Skeletal muscle cell (primary cell): Measurements from ENCODE around the gene PPP1R13B.

Source experiments
- DNase-seq: peaks from one replicate; pipeline ENCODE4 v3.0.0-alpha.2; 2010; ENCODE audit warnings: low read depth
- H3K4me3 ChIP-seq: 2 replicates; pipeline ENCODE4 v1.5.1; 2011; ENCODE audit warnings: low read depth, mild to moderate bottlenecking, control low read depth, low read length, moderate library complexity

The PPP1R13B gene

GRCh38 chr14:103882503-103883262 lies 35.3 kb upstream of the PPP1R13B start:
- no peak overlapping the region for H3K4me3 ChIP-seq

DNA sequence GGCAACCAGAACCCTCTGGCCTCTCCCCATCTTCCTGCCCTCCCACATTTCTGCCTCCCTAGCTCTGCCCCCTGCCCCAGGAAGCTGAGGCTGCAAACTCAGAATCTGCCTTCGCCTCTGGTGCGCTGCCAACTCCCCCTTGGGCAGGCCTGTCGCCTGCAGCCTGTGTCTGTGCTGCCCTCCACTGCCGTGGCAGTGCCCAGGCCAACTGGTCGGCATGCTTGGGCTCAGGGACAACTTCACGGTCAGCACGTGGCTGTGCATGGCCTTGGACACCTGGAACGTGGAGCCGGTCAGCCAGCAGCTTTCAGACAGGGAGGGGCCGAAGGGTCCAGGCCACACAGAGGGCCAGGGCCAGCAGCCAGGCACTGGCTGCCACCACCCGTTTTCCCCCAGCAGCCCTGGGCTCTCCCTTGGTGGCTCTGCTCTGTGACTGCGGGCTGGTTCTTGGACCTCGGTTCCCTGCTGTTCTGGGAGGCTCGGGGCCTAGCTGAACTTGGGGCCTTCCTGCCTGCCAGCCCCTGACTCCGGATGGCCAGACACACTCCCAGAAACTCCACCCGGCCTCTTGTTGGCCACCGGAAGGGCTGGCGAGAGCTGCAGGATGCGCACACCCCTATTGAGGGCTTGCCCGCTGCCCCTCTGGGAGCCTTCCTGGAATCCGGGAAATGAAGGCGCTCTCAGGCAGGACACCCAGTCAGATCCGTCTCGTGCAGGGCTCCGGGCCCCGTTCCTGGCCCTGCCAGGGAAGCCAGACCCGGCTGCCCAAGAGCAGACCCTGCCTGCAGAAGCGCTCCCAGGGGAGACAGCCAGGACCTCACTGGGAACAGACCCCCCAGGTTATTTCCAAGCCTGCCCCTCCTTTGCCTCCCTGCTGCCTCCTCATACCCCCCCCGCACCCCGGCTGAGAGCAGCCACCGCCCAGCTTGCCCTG lies 34.2 kb upstream of the PPP1R13B start:
- no peak overlapping the region for H3K4me3 ChIP-seq
- DNase-seq: no peak

More at GRCh38 chr14:103882503-103883262, 35.3 kb upstream of the PPP1R13B start:
- no peak for DNase-seq

- peak; percentile 54 for DNase-seq
- peak overlapping the region; percentile 21 for H3K4me3 ChIP-seq
These were observed 33.2 kb upstream of the PPP1R13B start for GRCh38 chr14:103880348-103881267.

DNA sequence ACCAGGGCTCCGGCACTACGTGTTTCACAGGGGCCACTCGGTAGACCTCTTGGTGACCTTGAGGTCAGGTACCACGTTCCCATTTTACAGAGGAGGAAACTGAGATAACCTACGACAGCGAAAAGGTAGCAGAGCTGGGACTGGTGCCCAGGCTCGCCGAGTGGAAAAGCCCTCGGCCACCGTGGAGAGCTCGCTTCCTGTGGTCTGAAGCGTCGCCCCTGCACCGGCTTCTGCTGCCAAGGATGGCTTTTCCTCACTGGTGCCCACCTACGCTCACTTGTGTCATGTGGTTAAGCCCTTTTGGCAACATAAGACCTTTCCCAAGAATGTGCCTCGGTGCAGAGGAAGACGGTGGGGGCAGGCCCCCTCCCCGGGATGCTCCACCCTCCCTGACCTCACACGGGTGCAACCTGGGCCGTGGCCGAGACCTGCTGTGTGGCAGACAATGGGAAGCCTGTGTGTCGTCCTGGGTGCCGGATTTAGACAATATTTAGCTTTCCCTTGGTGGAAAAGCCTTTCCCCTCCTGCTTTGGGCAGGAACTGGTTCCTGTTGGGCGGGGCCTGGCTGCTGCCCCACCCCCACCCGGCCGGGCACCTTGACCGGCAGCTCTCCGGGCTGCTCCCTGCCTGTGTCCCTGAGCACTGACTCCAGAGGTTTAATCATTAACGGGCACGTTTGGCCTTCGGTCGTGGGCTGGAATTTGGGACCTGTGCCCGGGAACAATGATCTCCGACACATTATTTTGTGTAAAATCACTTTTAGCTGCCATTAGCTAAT lies 32.4 kb upstream of the PPP1R13B start:
- peak overlapping the region; percentile 21 for H3K4me3 ChIP-seq
- no peak for DNase-seq

DNA sequence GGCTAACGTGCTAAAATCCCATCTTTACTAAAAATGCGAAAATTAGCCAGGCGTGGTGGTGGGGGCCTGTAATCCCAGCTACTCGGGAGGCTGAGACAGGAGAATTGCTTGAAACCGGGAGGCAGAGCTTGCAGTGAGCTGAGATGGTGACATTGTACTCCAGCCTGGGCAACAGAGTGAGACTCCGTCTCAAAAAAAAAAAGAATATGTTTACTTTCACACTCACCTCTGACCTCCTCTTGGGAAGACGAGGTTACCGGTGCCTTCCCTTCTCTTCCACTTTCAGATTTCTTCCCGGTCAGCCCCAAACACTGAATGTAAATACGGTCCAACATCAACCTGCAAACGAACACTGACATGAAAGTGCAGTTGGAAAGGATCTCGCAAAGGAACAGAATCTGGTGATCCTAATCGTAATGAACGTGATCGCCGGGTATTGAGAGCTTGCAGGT lies 31.8 kb upstream of the PPP1R13B start:
- H3K4me3 ChIP-seq: no peak overlapping the region
- DNase-seq: no peak

- no peak overlapping the region for H3K4me3 ChIP-seq
- no peak for DNase-seq
These were observed 30.8 kb upstream of the PPP1R13B start for GRCh38 chr14:103878180-103878579.

GRCh38 chr14:103875010-103875409 lies 27.6 kb upstream of the PPP1R13B start:
- DNase-seq: no peak
- no peak overlapping the region for H3K4me3 ChIP-seq

DNA sequence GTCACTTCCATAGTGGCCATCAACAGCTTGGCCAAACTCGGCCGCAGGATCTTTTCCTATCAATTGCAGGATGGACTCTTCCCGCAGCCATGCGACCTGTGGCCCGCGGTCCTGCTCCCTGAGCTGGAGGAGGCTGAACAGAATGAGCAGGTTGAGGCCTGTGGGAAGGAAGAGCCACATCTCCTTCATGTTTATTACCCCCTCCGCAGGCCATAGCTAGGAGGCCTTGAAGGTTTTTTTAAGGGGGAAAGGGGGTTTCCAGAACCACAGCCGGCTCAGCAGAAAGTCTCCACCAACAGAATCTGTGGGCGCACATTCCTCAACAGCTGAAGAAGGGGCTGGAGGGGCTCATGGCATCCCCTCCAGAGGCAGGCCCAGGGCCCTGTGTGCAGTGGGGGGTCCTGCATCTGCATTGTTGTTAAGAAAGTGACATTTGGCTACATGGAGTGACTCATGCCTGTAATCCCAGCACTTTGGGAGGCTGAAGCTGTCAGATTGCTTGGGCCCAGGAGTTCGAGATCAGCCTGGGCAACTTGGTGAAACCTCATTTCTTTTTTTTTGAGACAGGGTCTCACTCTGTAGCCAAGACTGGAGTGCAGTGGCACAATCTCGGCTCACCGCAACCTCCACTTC lies 25.2 kb upstream of the PPP1R13B start:
- no peak for DNase-seq
- H3K4me3 ChIP-seq: peak overlapping the region; percentile 20

DNA sequence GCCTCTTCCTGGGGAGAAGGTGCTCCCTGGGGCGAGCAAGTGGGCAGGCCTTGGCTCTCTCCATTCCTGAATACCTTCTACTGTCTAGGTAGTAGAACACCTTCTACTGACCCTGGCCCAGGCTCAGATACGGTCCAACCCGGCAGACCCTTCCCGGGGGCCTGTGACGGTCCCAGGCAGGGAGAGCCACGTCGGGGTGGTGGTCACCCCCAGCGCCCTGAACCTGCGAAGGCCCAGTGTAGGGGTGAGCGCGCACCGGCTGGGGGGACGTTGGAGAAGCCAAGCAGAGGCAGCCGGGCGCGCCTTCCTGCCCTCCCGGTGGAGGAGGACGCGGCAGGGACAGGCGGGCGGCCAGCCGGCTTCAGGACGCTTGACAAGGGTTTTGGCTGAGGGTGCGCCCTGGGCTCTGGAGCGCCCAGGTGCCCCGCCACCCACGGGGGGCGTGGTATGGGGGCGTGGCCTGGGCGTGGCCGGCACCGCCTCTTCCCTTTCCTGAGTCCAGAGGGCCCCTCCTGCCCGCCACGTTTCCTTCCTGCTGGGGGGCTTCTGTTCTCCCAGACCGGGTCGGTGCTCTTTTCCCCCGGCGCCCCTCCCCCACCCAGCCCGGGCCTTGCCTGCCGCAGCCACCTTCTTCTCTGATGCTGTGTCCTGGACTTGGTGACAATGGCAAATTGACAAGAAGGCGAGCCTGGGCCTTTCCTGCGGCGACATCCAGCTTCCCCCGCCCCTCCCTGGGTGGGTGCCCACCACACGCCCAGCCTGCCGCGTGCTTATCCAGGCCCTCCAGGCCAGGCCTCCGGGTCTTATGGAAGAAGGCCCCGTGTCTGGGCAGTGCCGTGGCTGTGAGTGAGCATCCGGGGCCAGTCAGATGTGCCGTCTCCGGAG lies 24.5 kb upstream of the PPP1R13B start:
- H3K4me3 ChIP-seq: peak overlapping the region; percentile 20
- no peak for DNase-seq

GRCh38 chr14:103870891-103871595 lies 23.7 kb upstream of the PPP1R13B start:
- no peak overlapping the region for H3K4me3 ChIP-seq
- no peak for DNase-seq

- DNase-seq: no peak
- H3K4me3 ChIP-seq: no peak overlapping the region
These were observed 22.9 kb upstream of the PPP1R13B start for GRCh38 chr14:103870144-103870876.

GRCh38 chr14:103869406-103870143 lies 22.2 kb upstream of the PPP1R13B start:
- H3K4me3 ChIP-seq: no peak overlapping the region
- DNase-seq: no peak

GRCh38 chr14:103868242-103868897 lies 21.0 kb upstream of the PPP1R13B start:
- H3K4me3 ChIP-seq: no peak overlapping the region
- DNase-seq: no peak

- H3K4me3 ChIP-seq: no peak overlapping the region
- no peak for DNase-seq
These were observed 20.2 kb upstream of the PPP1R13B start for GRCh38 chr14:103867523-103867953.

DNA sequence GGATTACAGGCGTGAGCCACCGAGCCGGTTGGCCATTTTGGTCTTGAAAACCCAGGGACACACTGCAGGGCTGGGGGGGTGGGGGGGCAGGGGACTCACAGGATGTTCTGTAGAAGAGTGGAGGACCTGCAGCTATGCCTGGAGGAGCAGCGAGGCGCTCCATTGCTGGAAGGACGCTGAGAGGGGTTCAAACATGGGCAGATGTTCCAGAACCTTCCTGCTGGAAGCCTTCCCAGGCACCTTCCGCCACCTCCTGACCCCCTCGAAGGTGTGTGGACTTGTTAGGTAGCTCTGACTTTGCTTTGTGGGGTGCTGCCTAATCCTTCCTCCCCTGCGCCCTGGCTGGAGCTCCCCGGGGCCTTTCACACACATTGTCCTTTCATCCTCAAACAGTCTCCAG lies 19.6 kb upstream of the PPP1R13B start:
- no peak for DNase-seq
- no peak overlapping the region for H3K4me3 ChIP-seq
